Measurements from ENCODE around the gene ZNF747.
"Not testable (repeated sequence)": the region's sequence is repeated elsewhere in the genome, so short reads cannot be mapped to it uniquely, and the experiment has no call there.

Gene ZNF747

GRCh38 chr16:30557707-30557956, 23.0 kb upstream of the ZNF747 start:
- DNase-seq: no peak

GRCh38 chr16:30556125-30556473, 21.4 kb upstream of the ZNF747 start:
- DNase-seq: no peak

- DNase-seq: no peak
Observed at GRCh38 chr16:30555315-30556124, 20.9 kb upstream of the ZNF747 start.

GRCh38 chr16:30554557-30555314, 20.1 kb upstream of the ZNF747 start:
- no peak for DNase-seq

GRCh38 chr16:30553393-30553899, 18.8 kb upstream of the ZNF747 start:
- no peak for DNase-seq

- DNase-seq: no peak
Observed at GRCh38 chr16:30552956-30553355, 18.3 kb upstream of the ZNF747 start.

GRCh38 chr16:30551781-30552180, 17.1 kb upstream of the ZNF747 start:
- no peak for DNase-seq

GRCh38 chr16:30548416-30549253, 14.0 kb upstream of the ZNF747 start:
- DNase-seq: no peak

GRCh38 chr16:30546115-30546514, 11.5 kb upstream of the ZNF747 start:
- no peak for DNase-seq

- DNase-seq: no peak
Observed at GRCh38 chr16:30543067-30543466, 8.4 kb upstream of the ZNF747 start.

- DNase-seq: peak; percentile 67
Observed at GRCh38 chr16:30541502-30542329, 7.1 kb upstream of the ZNF747 start.

GRCh38 chr16:30540916-30541464, 6.3 kb upstream of the ZNF747 start:
- not testable (repeated sequence) for DNase-seq

GRCh38 chr16:30539986-30540526, 5.4 kb upstream of the ZNF747 start:
- DNase-seq: not testable (repeated sequence)

- DNase-seq: no peak
Observed at GRCh38 chr16:30539000-30539964, 4.6 kb upstream of the ZNF747 start.

GRCh38 chr16:30536391-30537024, 1.9 kb upstream of the ZNF747 start:
- DNase-seq: not testable (repeated sequence)

- DNase-seq: peak; percentile 74
Observed at GRCh38 chr16:30535777-30536190, 1.1 kb upstream of the ZNF747 start.

GRCh38 chr16:30535106-30535776, 583 bp upstream of the ZNF747 start:
- DNase-seq: peak; percentile 28

- peak; percentile 17 for DNase-seq
Observed at GRCh38 chr16:30533748-30534367, 800 bp downstream of the ZNF747 start.

GRCh38 chr16:30533146-30533522, 1.5 kb downstream of the ZNF747 start:
- no peak for DNase-seq

Measured in fibroblast of skin of right biceps (primary cell).